Limb (tissue), 2 donors: ENCODE measurements around the gene SLCO2A1.

Experiments
- DNase-seq, 2 donors: peaks; one replicate each; pipeline ENCODE4 v3.0.0-alpha.2; 2016; ENCODE audit errors: extremely low spot score in 2 of 2

SLCO2A1 gene

GRCh38 chr3:133886031-133886722, 143.5 kb downstream of the SLCO2A1 start:
- no peak for DNase-seq

DNA sequence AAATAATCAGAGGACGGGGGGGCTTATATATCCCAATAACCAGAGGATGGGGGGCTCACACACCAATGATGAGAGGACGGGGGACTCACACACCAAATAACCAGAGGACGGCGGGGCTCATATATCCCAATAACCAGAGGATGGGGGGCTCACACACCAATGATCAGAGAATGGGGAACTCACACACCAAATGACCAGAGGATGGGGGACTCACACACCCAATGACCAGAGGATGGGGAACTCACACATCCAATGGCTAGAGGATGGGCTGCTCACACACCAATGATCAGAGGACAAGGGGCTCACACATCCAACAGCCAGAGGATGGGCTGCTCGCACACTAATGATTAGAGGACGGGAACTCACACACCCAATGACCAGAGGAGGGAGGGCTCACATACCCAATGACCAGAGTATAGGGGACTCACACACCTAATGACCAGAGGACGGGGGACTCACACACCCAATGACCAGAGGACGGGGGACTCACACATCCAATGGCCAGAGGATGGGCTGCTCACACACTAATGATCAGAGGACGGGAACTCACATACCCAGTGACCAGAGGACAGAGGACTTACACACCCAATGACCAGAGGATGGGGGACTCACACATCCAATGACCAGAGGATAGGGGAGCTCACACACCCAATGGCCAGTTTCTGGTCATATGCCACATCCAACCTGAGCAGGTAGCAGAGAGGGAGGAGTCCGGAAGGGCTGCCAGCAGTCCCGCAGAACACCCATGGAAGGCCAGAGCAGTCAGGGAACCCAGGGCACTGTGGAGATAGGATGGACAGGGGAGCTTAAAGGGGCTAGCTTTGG, 144.6 kb downstream of the SLCO2A1 start:
- DNase-seq = no peak

DNA sequence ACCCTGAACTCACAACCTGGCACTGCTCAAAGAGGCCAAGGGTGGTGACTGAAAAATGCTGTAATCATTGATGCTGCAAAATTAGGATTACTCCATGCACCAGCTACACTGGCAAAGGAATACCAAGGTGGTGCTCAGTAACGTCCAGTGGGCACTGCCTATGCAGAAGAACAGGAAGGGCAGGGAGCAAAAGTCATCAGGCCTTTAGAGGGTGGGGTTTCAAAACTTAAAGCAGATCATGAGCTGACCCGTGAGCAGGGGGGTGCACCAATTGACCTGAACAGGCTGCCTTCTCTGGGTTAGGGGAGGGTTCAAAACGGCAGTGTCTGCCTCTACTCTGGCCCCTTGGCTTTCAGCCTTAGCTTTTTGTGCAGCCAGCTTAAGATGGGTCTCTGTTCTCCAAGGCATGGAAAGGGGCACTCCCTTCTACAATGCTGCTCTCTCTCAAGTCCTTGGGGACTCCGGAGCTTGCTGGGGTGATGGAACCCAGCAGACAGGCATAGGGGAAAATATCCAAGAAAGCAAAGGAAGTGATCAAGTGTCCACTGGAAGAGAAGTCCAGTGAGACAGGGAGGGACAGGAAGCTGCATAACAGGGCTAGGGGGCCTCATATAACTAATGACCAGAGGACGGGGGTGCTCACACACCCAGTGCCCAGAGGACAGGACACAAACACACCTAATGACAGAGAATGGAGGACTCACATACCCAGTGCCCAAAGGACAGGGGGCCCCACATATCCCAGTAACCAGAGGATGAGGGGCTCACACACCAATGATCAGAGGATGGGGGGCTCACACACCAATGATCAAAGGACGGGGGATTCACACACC, 145.5 kb downstream of the SLCO2A1 start:
- DNase-seq = no peak

DNA sequence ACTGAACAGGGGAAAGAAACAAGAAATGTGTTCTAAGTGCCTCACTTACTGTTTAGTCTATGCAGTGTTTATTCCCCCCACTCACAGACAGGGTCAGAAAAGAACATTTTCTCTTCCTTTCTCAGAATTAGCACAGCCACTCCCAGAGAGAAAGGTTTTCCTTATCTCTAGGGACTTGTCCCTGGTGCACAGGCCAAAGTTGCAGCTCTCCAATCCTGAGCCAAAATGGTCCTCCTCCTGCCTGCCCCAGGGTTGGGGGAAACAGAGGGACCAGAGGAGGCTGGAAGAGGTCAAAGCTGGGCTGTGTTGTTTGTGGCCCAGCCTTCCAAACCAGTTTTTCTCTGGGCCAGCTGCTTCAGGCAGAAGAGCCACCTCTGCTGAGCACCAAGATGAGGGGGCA, 146.1 kb downstream of the SLCO2A1 start:
- no peak for DNase-seq

DNA sequence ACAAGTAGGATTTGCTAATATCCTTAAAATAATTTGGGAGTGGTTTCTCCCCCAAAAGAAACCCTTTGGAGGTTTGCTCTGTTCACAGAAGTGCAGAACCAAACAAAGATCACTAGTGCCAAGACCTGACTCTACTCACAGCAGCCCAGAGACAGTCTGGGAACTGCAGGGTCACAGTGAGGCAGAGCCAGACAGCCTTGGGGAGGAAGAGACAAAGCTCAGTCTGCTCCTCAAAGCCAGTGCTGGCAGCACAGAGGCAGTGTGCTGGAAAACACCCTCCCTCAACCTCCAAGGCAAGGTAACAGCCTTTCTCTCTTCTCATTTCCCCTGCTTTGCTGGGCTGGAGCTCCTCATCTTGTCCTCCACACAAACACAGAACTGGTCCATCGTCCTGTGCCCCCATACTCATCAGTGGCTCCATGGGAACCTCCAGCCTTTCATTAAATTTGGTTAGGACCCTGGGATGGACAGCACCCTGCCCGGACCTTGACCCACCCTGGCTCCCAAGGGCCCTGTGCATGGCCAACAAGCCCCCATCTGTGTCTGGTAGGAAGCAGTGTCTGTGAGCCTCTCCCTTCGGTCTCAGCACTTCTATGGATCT, 146.6 kb downstream of the SLCO2A1 start:
- DNase-seq = no peak

- DNase-seq = no peak
Measured at GRCh38 chr3:133881939-133882825, 147.5 kb downstream of the SLCO2A1 start.

DNA sequence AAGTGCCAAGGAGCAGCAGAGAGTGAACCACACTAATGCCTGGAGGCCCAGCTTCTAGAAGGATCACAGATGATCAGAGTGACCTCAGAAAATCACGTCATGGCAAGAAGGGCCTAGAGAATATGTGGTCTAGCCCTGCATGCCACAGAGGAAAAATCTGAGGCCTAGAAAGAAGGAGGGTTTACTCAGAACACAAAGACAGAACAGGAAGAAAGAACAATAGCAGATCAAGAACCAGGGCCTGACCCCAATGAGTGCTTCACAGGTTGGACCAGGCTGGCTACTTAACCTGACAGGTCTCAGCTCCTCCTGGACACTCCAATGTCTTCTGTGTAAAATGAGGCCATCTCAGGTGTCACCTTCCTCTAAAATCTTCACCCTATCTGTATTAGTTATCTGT, 148.2 kb downstream of the SLCO2A1 start:
- DNase-seq = no peak

- DNase-seq = no peak
Measured at GRCh38 chr3:133880886-133881455, 148.8 kb downstream of the SLCO2A1 start.

DNA sequence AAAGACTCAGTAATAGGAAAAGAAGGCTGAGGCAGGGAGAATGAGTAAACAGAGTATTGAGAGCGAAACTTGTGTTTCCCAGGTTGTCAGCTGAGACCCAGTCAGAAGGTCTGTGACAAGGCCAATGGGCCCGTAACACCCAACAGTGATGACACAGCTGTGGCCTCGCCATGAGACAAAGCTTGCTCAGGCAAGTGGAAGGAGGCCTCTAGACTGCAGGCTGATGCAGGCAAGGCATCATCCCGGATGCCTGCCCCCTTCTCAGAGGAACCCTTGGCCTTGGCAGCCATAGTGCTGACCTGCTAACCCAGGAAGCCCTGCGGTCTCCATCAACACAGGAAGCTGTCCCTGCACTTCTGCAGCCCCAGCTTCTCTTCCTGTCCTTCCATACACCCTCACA, 149.4 kb downstream of the SLCO2A1 start:
- no peak for DNase-seq

GRCh38 chr3:133878518-133878917, 151.2 kb downstream of the SLCO2A1 start:
- no peak for DNase-seq
